Astrocyte of the spinal cord (primary cell): ENCODE results near the gene MROH2A.

Experiments
- DNase-seq: peaks from one replicate; pipeline ENCODE4 v3.0.0; 2011; ENCODE audit warnings: low read depth, low spot score
- H3K4me3 ChIP-seq: 2 replicates; pipeline ENCODE4 v1.5.1; 2011; ENCODE audit warnings: low read depth, mild to moderate bottlenecking, low read length, moderate library complexity
- in situ Hi-C: cut with HindIII; loops from 2 replicates; pipeline ENCODE4 v1.10.0; 2017; ENCODE audit warnings: low sequenced_read_pairs
- TF ChIP-seq, protein P1 (sequence below): IDR thresholded peaks from 2 replicates; pipeline ENCODE4 v1.5.1; 2012; ENCODE audit warnings: low read depth, mild to moderate bottlenecking, low read length, inconsistent platforms

Gene MROH2A

DNA sequence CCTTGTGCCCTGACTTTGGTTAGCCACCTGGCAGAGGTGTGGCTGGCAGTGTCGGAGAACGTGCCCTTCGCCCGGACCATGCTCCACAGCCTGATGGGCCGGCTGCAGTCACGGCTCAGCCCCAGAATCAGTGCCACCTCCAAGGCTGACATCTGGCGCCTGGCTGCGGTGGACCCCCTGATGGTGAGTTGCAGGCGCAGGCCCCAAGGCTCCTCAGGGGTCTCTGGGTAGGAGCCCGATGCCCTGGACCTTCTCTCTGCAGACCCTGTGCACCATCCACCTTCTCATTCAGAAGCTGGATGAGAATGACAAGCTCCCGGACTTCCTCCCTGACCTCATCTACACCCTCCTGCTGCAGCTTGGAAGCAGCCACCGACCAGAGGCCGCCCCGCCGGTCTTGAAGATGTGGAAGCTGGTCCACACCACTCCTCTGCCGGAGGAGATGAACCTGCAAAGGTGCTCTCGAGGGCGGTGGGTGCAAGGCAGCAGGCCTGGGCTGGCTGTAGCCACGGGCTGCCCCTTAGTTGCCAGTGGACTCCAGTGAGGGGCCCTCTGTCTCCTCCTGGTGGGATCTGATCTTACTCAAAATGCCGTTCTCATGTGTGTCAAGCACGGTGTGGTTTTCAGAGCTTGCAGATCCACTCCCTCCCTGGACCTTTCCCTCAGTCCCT is 44.1 kb downstream of the MROH2A start:
- no peak overlapping the region for H3K4me3 ChIP-seq
- DNase-seq, result no peak
- TF ChIP-seq, protein P1, sequence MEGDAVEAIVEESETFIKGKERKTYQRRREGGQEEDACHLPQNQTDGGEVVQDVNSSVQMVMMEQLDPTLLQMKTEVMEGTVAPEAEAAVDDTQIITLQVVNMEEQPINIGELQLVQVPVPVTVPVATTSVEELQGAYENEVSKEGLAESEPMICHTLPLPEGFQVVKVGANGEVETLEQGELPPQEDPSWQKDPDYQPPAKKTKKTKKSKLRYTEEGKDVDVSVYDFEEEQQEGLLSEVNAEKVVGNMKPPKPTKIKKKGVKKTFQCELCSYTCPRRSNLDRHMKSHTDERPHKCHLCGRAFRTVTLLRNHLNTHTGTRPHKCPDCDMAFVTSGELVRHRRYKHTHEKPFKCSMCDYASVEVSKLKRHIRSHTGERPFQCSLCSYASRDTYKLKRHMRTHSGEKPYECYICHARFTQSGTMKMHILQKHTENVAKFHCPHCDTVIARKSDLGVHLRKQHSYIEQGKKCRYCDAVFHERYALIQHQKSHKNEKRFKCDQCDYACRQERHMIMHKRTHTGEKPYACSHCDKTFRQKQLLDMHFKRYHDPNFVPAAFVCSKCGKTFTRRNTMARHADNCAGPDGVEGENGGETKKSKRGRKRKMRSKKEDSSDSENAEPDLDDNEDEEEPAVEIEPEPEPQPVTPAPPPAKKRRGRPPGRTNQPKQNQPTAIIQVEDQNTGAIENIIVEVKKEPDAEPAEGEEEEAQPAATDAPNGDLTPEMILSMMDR, result no peak
- in situ Hi-C loops, result no loop called here

DNA sequence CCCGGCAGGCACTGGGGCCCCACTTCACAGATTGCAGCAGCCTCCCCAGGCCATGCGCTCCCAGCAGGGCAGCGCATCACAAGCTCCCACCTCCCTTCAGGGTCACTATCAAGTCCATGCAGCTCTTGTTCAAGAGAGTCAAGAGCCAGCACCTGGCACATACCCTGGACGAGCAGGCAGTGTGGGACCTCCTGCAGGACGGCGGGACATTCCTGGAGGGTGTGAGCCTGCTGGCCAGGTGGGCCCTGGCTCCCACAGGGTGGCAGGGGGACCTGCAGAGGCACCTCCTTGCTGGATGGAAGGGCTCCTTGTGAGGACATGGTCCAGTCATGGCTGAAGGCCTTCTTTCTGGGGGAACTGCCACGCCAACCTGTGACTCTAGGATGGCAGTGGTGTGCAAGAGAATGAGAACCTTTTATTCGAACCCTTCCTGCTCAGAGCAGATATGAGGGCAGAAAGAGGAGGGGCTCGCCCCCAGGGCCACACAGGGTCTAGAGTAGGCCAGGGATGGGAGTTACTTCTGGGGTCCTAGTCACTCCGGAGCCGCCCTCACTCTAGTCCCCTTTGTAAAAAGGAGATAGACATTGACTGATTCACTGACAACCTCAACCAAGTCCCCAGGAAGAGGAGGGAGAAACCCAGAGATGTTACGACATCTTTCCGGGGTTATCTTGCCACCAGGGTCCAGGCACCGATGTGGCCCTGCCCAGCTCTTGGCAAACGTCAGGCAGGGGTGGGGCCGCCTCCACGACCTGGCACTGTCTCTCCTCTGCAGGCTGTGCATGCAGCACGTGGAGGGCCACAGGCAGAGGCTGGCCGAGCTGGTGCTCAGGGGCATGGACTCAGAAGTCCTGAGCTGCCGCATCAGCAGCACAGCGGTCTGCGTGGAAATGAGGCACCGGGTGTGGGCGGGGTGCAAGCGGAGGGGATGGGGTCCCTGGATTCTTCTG is 44.9 kb downstream of the MROH2A start:
- H3K4me3 ChIP-seq, result no peak overlapping the region
- in situ Hi-C loops, result no loop called here
- TF ChIP-seq, protein P1, result no peak
- no peak for DNase-seq

DNA sequence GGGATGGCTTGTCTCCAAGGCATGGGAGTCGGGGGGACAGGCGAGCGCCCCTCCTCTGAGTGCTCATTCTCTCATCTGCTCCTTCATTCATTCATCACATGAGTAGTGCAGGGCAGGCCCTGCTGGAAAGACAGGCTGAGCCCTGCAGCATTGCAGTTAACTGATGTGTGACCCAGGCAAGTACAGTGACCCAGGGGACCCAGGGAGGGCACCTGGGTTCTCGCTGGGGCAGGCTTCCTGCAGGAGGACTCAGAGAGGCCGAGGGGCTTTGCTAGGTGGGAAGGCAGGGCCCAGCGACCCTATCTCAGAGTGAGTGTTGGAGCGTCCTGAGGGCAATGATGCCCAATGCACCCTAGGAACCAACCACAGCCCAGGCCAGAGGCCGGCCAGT is 45.6 kb downstream of the MROH2A start:
- H3K4me3 ChIP-seq, result no peak overlapping the region
- no peak for DNase-seq

DNA sequence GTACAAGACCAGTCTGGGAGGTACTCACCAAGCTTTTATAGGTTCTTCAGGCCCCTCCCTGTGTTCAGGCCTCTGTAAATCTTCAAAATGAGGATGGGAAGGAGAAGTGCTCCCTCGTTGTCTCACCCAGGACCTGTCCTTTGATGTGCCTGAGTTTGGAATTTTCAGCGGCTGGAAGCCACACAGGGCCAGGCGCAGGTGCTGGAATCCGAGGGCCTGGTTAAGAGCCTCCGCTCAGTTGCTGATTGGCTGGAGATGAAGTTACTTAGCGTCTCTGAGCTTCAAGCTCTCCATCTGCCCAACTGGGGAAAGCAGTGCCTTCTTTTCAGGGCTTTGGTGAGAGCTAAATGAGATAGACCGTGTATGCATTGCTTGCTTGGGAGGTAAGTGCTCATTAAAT is 46.2 kb downstream of the MROH2A start:
- no peak overlapping the region for H3K4me3 ChIP-seq
- DNase-seq, result no peak
- TF ChIP-seq, protein P1, result no peak
- in situ Hi-C loops, result no loop called here

More for the DNA sequence above, 45.6 kb downstream of the MROH2A start:
- in situ Hi-C loops, result no loop called here
- TF ChIP-seq, protein P1, result no peak

DNA sequence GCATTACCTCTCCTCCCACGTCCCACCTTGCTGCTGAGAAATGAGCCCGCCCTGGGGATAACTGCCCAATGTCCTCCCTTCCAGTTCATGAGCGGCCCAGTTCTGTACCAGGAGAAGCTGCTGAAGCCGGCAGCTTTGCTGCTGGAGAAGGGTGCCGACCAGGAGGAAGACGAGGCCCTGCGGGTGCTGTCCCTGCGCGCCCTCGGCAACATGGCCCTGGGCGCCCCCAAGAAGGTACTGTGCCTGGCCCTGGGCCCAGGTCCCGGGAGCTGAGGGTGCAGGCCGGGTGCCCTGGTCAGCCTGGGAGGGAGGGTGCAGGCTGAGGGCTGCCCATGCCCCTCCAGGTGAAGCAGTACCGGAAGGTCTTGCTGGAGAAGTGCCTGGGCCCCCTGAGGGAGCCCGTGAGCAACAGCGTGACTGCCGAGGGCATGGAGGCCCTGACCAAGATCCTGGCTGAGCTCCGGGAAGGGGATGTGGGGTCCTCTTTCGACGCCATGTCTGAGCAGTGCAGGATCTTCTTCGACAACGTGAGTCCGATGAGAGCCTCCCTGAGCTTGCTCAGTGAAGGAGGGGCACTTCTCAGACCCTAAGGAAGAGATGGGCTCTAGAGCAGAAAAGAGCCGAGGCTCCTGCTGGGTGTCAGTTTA is 50.5 kb downstream of the MROH2A start:
- TF ChIP-seq, protein P1, result no peak
- no peak overlapping the region for H3K4me3 ChIP-seq
- no peak for DNase-seq
- in situ Hi-C loops, result no loop called here
